OCI-LY3 (cell line): ENCODE data around the gene NANS.
A peak's percentile ranks its signal among the peaks of the same experiment; 100 is the strongest.
"Not testable (repeated sequence)": the region's sequence is repeated elsewhere in the genome, so short reads cannot be mapped to it uniquely, and the experiment has no call there.

ENCODE experiments used
- H2AFZ ChIP-seq: fragments of 200-600, 300-600 bp; shearing (Covaris generic); 2 replicates; pipeline ENCODE4 v1.6.0; 2014; ENCODE audit warnings: antibody characterized with exemption, low read depth, low read length
- H3K27ac ChIP-seq: fragments of 200-600, 300-600 bp; sonication (generic); 2 replicates; pipeline ENCODE4 v1.5.1; 2014; ENCODE audit warnings: mild to moderate bottlenecking, low read length, moderate library complexity, mixed read lengths
- H3K27me3 ChIP-seq: fragments of 200-600, 300-600 bp; sonication (generic); 2 replicates; pipeline ENCODE4 v1.6.1; 2014; ENCODE audit warnings: low read depth, low read length, mixed read lengths
- H3K36me3 ChIP-seq: fragments of 200-600, 300-600 bp; sonication (generic); replicated peaks from 2 replicates; pipeline ENCODE3; 2014; ENCODE audit warnings: low read depth, low read length, mixed read lengths
- H3K4me1 ChIP-seq: fragments of 300-600, 200-600 bp; sonication (generic); 2 replicates; pipeline ENCODE4 v1.6.1; 2014; ENCODE audit warnings: low read length, mixed read lengths
- H3K4me2 ChIP-seq: fragments of 200-600, 300-600 bp; sonication (generic); 2 replicates; pipeline ENCODE4 v1.6.1; 2014; ENCODE audit warnings: low read length, mixed read lengths
- H3K4me3 ChIP-seq: fragments of 300-600, 200-600 bp; sonication (generic); 2 replicates; pipeline ENCODE4 v1.5.1; 2014; ENCODE audit warnings: antibody characterized with exemption, mild to moderate bottlenecking, low read length, moderate library complexity
- H3K79me2 ChIP-seq: fragments of 300-600, 200-600 bp; shearing (Covaris generic); 2 replicates; pipeline ENCODE4 v1.6.1; 2014; ENCODE audit warnings: mild to moderate bottlenecking, low read length, mixed read lengths
- H3K9ac ChIP-seq: fragments of 300-600, 200-600 bp; shearing (Covaris generic); 2 replicates; pipeline ENCODE4 v1.6.0; 2014; ENCODE audit warnings: mild to moderate bottlenecking, low read length, moderate library complexity
- H3K9me3 ChIP-seq: fragments of 200-600, 300-600 bp; shearing (Covaris generic); 2 replicates; pipeline ENCODE4 v1.6.1; 2014; ENCODE audit warnings: low read length, mixed read lengths; ENCODE audit not compliant: insufficient read depth
- H4K20me1 ChIP-seq: fragments of 200-600, 300-600 bp; sonication (generic); 2 replicates; pipeline ENCODE4 v1.6.1; 2016; ENCODE audit warnings: low read length, mixed read lengths; ENCODE audit not compliant: insufficient read depth
- CTCF ChIP-seq: fragments of 200-600, 300-600 bp; sonication (generic); IDR thresholded peaks from 2 replicates; pipeline ENCODE4 v1.5.1; 2014; ENCODE audit warnings: antibody characterized with exemption, low read length, low read depth
- EZH2phosphoT487 ChIP-seq: fragments of 200-600 bp; shearing (Covaris generic); IDR thresholded peaks from 2 replicates; pipeline ENCODE4 v1.6.1; 2018; ENCODE audit warnings: antibody characterized with exemption, mixed run types, low read depth

Gene NANS

DNA sequence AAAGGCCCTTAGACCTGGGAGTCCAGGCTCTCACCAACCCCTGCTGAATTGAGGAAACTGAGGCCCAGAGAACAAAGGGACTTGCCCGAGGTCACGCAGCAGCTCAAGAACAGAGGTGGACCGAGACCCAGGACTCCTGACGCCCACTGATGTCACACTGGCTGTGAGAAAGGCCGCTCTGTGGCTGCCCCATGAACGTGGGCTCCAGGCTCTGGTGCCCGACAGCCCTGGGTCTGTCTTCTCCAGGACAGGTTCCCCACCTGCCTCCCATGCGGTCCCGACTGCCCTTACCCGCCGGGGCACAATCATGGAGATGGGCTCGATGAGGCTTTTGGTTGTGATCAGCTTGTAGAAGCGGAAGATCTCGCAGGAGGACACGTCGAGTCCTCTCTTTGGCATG is 71.8 kb downstream of the NANS start:
- Histone ChIP-seq H3K9ac (no peak overlapping the region), H3K27me3 (no peaks in the 10 kb centered on the region), H3K27ac (no peak overlapping the region), H2AFZ (no peak overlapping the region), H4K20me1 (no peaks in the 10 kb centered on the region), H3K4me3 (no peak overlapping the region), H3K9me3 (no peaks in the 10 kb centered on the region), H3K79me2 (no peaks in the 10 kb centered on the region), H3K36me3 (no peaks in the 10 kb centered on the region), H3K4me2 (no peak overlapping the region), H3K4me1 (peaks cover 24% of the 10 kb centered on the region)
- TF ChIP-seq CTCF (no peak), EZH2phosphoT487 (no peak)

GRCh38 chr9:98129451-98129881 is 72.9 kb downstream of the NANS start:
- H3K36me3 ChIP-seq: no peaks in the 10 kb centered on the region
- no peaks in the 10 kb centered on the region for H4K20me1 ChIP-seq
- no peaks in the 10 kb centered on the region for H3K9me3 ChIP-seq
- TF ChIP-seq CTCF (no peak), EZH2phosphoT487 (no peak)
- H2AFZ ChIP-seq: peak overlapping the region; percentile 7; the same call in 1 of the 2 replicates
- H3K4me2 ChIP-seq: peak overlapping the region; percentile 80
- peak overlapping the region; percentile 32; the same call in 1 of the 2 replicates for H3K27ac ChIP-seq
- no peaks in the 10 kb centered on the region for H3K79me2 ChIP-seq
- H3K27me3 ChIP-seq: no peaks in the 10 kb centered on the region
- peak overlapping the region; percentile 69 for H3K4me3 ChIP-seq
- H3K9ac ChIP-seq: peak overlapping the region; percentile 15; the same call in 1 of the 2 replicates
- peaks cover 30% of the 10 kb centered on the region for H3K4me1 ChIP-seq

- H4K20me1 ChIP-seq, H3K9me3 ChIP-seq, H3K27ac ChIP-seq, H2AFZ ChIP-seq, H3K36me3 ChIP-seq, H3K27me3 ChIP-seq, H3K9ac ChIP-seq, H3K79me2 ChIP-seq, H3K4me3 ChIP-seq: not testable (repeated sequence)
- H3K4me1 ChIP-seq: peaks cover 30% of the 10 kb centered on the region
- peak overlapping the region; percentile 80; the same call in 1 of the 2 replicates for H3K4me2 ChIP-seq
Measured at GRCh38 chr9:98130060-98130459, 73.5 kb downstream of the NANS start.

GRCh38 chr9:98130576-98131228 is 74.2 kb downstream of the NANS start:
- no peak for TF ChIP-seq CTCF
- TF ChIP-seq EZH2phosphoT487: no peak
- H3K4me3 ChIP-seq: no peak overlapping the region

GRCh38 chr9:98132158-98132557 is 75.6 kb downstream of the NANS start:
- Histone ChIP-seq H4K20me1 (no peaks in the 10 kb centered on the region), H3K36me3 (no peaks in the 10 kb centered on the region), H3K9ac (no peak overlapping the region), H3K27me3 (no peaks in the 10 kb centered on the region), H3K4me2 (no peak overlapping the region), H3K4me1 (peaks cover 30% of the 10 kb centered on the region), H2AFZ (no peak overlapping the region), H3K9me3 (no peaks in the 10 kb centered on the region), H3K79me2 (no peaks in the 10 kb centered on the region), H3K4me3 (no peak overlapping the region), H3K27ac (no peak overlapping the region)
- TF ChIP-seq CTCF (no peak), EZH2phosphoT487 (no peak)

More at GRCh38 chr9:98130576-98131228, 74.2 kb downstream of the NANS start:
- H3K4me1 ChIP-seq: peaks cover 30% of the 10 kb centered on the region
- no peaks in the 10 kb centered on the region for H3K9me3 ChIP-seq
- H3K27ac ChIP-seq: no peak overlapping the region
- no peak overlapping the region for H3K9ac ChIP-seq
- H4K20me1 ChIP-seq: no peaks in the 10 kb centered on the region
- H3K4me2 ChIP-seq: no peak overlapping the region
- H3K36me3 ChIP-seq: no peaks in the 10 kb centered on the region
- no peak overlapping the region for H2AFZ ChIP-seq
- no peaks in the 10 kb centered on the region for H3K27me3 ChIP-seq
- H3K79me2 ChIP-seq: no peaks in the 10 kb centered on the region
